ES-I3 (cell line): ENCODE measurements around the gene PDGFB.

Experiments
- H3K36me3 ChIP-seq: 2 replicates; pipeline ENCODE4 v1.6.1; 2013; ENCODE audit warnings: mild to moderate bottlenecking, low read length, control low read depth, moderate library complexity; ENCODE audit not compliant: insufficient read depth
- H3K4me1 ChIP-seq: 2 replicates; pipeline ENCODE4 v1.6.1; 2013; ENCODE audit warnings: mild to moderate bottlenecking, control low read depth, low read length; ENCODE audit not compliant: insufficient read depth
- H3K9ac ChIP-seq: 2 replicates; pipeline ENCODE4 v1.6.1; 2013; ENCODE audit warnings: low read depth, mild to moderate bottlenecking, low read length, moderate library complexity
- H3K9me3 ChIP-seq: 2 replicates; pipeline ENCODE4 v1.6.1; 2013; ENCODE audit warnings: mild to moderate bottlenecking, low read length, moderate library complexity; ENCODE audit not compliant: control insufficient read depth, insufficient read depth

PDGFB gene

DNA sequence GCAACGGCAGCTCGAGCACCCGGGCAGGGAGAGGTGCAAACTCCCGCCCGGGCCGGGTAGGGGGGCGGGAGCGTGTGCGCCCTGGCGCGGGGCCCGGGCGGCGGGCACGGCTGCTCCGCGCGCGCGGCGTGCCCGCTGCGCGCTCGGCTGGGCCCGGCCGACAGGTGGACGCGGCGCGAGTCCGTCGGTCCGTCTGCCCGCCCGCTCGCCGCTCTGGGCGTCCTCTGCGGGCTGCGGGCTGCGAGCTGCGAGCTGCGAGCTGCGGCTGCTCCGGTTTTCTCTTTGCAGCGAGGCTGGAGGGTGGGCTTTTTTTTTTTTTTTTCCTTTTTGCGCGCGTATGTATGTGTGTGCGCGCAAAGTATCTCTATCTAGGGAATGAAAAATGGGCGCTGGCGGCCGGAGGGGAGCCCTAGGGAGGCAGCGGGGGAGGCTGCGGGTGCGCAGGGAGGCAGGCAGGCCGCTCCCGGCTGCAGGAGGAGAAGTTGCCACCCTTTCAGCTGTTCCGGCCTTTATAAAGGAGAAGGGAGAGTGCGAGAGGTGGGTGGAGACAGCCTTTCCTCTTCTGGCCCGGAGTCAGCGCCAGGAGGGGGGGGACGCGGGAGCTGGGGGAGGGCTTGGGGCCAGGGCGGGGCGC, at the start of gene PDGFB:
TSS of gene PDGFB (minus strand) at position 487 of the 634 bp plus-strand sequence. CDS start 1,019 bp downstream, outside the sequence.
- no peaks in the 10 kb centered on the region for H3K9me3 ChIP-seq
- no peaks in the 10 kb centered on the region for H3K36me3 ChIP-seq
- peak within 1 kb of the TSS; percentile 75 for H3K9ac ChIP-seq
- peaks cover 20% of the 10 kb centered on the region; the same call in 1 of the 2 replicates for H3K4me1 ChIP-seq

DNA sequence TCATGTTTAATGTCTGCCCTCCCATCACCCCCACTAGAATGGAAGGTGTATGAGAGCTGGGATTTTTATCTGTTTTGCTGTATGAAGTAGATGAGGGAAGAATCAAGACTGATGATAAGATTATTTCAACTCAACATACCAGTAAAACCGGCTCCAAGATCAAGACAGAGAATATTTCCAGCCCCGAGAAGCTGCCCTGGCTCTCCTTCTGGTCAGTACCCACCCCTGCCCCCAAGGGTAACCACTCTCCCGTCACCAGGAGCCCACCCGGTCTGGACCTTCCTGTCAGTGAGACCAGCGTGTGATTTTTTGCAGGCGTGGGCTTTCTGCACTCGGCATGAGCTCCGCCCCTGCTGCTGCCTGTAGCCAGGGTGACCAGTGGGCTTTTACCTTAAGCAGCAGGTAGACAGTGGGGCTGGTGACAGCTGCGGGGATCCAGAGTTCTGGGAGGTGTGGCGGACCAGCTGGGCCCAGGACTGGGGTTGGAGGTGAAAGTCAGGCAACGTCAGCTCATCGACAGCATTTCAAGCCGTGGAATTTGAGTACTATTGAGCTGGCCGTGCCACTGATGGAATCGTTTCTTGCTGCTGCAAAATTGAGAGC, 49.1 kb upstream of the PDGFB start:
- Histone ChIP-seq H3K9ac (no peak overlapping the region), H3K9me3 (no peaks in the 10 kb centered on the region), H3K4me1 (peaks cover 28% of the 10 kb centered on the region), H3K36me3 (no peaks in the 10 kb centered on the region)

DNA sequence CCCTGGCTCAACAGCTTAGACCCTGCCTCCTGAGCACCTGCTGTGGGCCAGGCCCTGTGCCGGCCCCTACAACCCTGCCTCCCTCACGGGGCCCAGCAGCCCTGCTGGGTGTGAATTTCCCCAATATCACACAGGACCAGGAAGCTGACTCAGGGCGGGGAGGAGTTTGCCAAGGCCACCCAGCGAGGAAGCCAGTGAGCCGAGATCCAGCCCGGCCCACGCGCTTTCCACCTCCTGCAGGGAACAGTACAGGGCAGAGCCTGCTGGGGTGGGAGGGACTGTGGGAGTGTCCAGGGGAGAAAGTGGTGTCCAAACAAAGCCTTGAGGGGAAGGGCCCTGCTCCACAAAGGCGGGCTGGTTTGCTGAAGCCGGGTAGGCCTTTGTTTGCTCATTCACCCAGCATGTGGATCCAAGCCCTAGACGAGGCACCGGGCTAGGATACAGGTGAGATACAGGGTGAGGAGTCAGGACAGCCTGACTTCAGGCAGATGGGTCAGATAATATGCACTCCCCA, 47.8 kb upstream of the PDGFB start:
- Histone ChIP-seq H3K9ac (no peak overlapping the region), H3K9me3 (no peaks in the 10 kb centered on the region), H3K36me3 (no peaks in the 10 kb centered on the region), H3K4me1 (peaks cover 17% of the 10 kb centered on the region)

DNA sequence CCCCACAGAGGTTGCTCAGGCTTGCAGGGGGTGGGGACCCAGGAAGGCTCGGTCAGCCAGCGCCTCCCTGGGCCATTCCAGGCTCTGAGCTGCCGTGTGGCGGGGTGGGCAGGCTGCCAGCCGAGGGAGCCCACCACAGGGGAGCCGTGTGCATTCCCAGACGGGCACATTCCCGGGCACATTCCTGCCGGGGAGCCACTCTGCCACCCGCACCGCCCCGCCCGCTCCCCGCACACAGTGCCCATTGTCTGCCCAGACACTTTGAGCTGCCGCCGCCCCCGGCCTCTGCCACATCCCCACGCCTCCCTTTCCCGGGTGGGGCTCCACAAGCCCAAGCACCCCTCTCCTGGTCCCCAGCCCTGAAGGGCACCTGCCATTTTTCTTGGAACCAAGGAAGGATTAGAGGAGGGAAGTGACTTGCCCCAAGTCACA, 47.3 kb upstream of the PDGFB start:
- peaks cover 16% of the 10 kb centered on the region for H3K4me1 ChIP-seq
- H3K36me3 ChIP-seq, result no peaks in the 10 kb centered on the region
- no peak overlapping the region for H3K9ac ChIP-seq
- H3K9me3 ChIP-seq, result no peaks in the 10 kb centered on the region

DNA sequence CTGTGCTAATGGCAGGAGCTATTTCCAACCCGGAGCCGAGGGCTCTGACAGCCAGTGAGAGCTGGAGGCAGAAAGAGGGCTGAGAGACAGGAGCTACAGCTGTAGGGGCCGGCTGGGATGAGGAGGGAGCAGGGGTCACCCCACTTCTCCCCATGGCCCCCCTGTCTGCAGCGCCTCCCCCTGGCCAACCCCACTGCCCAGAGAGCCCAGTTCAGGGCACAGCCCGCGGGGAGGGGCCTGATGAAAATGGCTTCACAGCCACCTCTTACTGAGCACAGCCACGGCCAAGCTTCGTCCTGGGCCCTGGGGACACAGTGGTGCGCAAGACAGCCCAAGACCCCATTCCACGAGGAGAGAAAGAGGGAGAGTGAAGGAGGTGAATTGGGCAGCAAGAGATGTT, 46.7 kb upstream of the PDGFB start:
- Histone ChIP-seq H3K4me1 (peaks cover 16% of the 10 kb centered on the region), H3K9ac (no peak overlapping the region), H3K9me3 (no peaks in the 10 kb centered on the region), H3K36me3 (no peaks in the 10 kb centered on the region)

DNA sequence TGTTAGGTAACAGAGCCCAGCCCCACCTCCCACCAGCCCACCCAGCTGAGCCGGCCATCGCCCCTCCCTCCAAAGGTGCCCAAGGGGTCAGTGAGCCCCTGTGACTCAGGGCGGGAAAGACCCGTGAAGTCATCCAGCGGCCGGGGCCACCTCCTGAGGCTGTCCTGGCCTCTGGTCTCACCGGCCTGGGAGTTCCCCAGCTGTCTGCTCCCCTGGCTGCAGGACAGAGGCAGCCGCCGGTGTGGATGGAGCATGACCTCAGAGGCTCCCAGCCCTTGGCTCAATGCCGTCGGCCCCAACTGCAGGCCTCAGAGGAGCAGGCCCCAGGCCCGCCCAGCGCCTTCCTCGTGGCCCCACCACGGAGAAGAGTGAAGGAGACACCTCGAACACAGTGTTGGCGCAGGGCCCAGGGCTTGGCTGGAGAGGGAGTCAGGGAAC, 46.0 kb upstream of the PDGFB start:
- Histone ChIP-seq H3K4me1 (peaks cover 16% of the 10 kb centered on the region), H3K9me3 (no peaks in the 10 kb centered on the region), H3K9ac (no peak overlapping the region), H3K36me3 (no peaks in the 10 kb centered on the region)

DNA sequence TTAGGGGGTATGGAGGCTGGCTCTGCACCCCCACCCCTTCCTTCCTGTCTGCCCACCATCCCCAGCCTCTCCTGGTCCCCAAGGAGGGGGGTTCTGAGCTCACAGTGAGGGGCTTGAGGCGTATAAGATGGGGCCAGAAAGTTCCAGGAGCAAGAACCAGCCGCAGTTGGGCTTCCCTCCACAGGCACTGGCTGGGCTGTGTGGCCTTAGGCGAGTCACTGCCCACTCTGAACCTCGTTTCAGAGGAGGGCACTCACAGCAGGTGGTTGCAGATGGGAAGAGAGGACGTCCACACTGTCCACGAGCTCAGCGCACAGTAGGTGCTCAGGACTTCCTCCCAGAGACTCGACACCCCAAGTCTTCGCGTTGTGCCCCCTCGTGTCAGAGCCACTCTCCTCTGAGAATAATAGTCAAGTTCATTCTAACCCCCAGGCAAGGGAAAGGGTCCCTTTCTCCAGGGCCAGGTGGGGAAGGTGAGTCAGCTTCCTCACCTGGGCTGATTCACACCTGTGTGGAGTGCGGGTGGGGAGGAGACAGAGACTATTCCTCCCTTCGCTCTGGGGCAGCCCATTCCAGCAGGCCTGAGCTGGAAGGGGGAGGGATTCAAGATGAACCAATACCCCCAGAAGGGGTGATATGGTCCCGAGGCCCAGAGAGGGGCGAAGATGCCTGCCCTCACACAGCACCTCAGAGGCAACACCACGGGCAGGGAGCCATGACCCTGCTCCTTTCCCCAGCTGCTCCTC, 45.4 kb upstream of the PDGFB start:
- Histone ChIP-seq H3K9ac (no peak overlapping the region), H3K4me1 (peaks cover 16% of the 10 kb centered on the region), H3K36me3 (no peaks in the 10 kb centered on the region), H3K9me3 (no peaks in the 10 kb centered on the region)

DNA sequence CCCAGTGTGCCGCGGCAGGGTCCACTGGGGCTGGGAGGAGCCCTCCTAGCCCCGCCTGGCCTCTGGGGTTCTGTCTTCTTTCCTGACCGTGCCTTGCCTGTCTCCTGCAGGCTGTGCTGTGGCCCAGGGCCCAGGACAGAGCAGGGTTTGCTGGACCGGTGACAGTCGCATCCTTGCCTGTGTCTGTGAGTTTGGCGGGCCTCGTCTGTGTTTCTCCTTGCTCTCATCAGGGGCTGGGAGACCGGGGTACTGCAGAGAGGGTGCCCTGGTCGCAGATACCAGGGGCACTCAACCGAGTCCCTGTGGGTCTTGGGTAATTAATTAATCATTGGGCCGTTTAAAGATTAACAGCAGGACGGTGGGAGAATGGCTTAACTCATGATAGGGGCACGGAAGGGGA, 44.8 kb upstream of the PDGFB start:
- Histone ChIP-seq H3K9me3 (no peaks in the 10 kb centered on the region), H3K36me3 (no peaks in the 10 kb centered on the region), H3K9ac (no peak overlapping the region), H3K4me1 (peaks cover 16% of the 10 kb centered on the region)

DNA sequence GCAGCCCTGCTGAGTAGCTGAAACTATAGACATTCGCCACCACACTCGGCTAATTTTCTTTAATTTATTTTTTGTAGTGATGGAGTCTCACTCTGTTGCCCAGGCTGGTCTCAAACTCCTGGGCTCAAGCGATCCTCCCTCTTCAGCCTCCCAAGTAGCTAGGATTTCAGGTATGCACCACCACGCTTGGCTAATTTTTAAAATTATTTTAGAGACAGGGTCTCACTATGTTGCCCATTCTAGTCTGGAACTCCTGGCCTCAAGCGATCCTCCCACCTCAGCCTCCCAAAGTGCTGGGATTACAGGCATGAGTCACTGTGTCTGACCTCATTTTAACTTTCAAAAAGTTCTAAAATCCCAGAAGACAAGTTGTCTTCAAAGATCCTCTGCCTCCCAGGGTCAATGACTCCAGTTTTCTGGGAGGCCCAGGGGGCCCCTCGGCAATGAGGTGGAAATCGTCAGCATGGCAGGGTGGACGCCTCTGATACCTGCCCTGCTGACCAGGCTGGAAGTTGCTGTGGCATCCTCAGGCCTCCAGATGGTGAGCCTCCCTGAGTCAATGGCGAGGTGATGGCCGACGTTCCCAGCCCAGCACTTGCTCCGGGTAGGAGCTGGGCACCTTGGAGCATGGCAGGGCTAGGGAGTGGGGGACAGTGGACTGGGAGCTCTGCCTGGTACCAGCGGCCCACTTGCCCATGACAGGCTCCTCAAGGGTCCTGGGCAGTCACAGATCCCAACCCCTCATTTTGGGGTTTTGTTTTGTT, 43.5 kb upstream of the PDGFB start:
- Histone ChIP-seq H3K9ac (no peak overlapping the region), H3K4me1 (peaks cover 16% of the 10 kb centered on the region), H3K9me3 (no peaks in the 10 kb centered on the region), H3K36me3 (no peaks in the 10 kb centered on the region)

DNA sequence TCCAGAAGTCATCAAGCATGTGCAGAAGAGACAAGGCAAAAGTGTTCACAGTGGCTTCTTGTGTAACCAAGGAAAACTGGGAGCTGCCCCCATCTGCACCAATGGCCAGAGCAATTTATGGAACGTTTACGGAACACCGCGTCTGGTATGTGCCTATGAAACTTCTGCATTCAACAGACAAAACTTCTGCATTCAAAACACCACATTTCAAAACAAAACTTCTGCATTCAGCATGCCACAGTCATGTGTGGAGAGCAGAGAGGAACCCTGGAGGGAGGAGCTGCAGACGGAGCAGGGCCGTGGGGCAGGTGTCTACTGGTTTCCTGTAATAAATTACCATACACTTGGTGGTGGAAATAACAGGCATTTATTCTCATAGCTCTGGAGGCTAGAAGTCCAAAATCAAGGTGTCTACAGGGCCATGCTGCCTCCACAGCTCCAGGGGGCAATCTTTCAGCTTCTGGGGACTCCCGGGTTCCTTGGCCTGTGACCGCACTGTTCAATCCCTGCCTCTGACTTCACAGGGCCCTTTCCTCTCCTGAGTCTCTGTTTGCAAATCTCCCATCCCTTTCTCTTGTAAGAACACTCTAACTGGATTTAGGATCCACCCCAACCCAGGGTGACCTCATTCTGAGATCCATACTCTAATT, 42.4 kb upstream of the PDGFB start:
- Histone ChIP-seq H3K9ac (no peak overlapping the region), H3K4me1 (peaks cover 12% of the 10 kb centered on the region)

DNA sequence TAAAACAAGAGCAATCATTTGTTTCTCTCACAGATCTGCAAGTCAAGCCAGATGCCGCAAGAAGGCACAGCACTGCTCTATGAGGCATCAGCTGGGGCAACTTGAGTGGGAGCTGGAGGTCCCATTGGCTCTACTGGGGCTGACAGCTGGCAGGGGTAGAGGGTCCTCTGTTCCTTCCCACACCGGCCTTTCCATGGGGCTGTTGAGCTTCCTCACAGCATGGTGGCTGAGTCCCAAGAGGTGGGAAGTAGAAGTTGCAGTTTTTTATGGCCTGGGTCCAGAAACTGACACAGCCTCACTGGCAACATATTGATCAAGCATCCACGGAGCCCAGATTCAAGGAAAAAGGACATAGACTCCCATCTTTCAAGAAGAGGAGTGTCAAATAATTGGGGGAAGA, 40.2 kb upstream of the PDGFB start:
- Histone ChIP-seq H3K9me3 (no peaks in the 10 kb centered on the region), H3K36me3 (no peaks in the 10 kb centered on the region), H3K4me1 (peaks cover 10% of the 10 kb centered on the region; the same call in 1 of the 2 replicates), H3K9ac (no peak overlapping the region)

More for the DNA sequence above, 42.4 kb upstream of the PDGFB start:
- Histone ChIP-seq H3K9me3 (no peaks in the 10 kb centered on the region), H3K36me3 (no peaks in the 10 kb centered on the region)

DNA sequence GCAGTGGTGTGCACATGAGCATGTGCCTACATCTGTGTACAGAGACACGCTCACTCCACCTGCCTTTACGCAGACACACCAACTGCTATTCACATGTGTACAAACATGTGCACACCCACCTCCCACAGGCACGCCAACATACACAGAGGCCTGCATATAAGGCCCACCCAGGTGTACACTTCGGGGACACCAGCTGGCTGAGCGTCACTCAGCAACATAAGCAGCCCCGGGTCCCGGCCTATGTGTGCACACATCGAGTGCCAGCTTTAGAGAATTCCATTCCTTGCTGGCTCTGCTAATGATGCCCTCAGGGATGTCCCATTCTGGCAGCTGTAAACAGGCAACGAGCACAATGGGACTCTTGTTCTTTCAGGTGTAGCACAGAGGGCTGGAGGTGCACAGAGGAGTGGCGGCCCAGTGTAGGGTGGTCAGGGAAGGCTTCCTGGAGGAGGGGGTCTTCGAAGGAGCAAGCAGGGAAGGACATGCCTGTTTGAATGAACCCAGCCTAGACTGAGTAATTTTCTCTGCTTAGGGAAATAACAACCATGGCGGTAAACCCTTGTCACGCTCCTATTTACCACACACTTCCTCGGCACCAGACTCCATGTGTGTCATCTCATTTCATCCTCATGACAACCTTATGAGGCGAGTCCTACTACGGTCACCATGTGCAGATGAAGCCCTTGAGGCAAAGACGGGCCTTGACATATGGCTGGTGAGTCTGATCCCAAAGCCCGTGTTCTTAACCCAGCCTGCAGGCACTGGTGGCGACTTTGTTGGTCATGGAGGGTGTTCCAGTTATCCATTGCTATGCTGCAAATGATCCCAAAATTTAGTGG, 39.6 kb upstream of the PDGFB start:
- no peaks in the 10 kb centered on the region for H3K36me3 ChIP-seq
- peaks cover 12% of the 10 kb centered on the region for H3K4me1 ChIP-seq
- no peak overlapping the region for H3K9ac ChIP-seq
- H3K9me3 ChIP-seq, result no peaks in the 10 kb centered on the region
